GM21786 (cell line): ENCODE data around the gene HSPA6.
"Not testable (repeated sequence)": the region's sequence is repeated elsewhere in the genome, so short reads cannot be mapped to it uniquely, and the experiment has no call there.

Experiments
- ATAC-seq: cut with Tn5 transposase; IDR thresholded peaks from one replicate; pipeline ENCODE4 v1.9.1; 2021; ENCODE audit not compliant: unreplicated experiment

HSPA6 gene

DNA sequence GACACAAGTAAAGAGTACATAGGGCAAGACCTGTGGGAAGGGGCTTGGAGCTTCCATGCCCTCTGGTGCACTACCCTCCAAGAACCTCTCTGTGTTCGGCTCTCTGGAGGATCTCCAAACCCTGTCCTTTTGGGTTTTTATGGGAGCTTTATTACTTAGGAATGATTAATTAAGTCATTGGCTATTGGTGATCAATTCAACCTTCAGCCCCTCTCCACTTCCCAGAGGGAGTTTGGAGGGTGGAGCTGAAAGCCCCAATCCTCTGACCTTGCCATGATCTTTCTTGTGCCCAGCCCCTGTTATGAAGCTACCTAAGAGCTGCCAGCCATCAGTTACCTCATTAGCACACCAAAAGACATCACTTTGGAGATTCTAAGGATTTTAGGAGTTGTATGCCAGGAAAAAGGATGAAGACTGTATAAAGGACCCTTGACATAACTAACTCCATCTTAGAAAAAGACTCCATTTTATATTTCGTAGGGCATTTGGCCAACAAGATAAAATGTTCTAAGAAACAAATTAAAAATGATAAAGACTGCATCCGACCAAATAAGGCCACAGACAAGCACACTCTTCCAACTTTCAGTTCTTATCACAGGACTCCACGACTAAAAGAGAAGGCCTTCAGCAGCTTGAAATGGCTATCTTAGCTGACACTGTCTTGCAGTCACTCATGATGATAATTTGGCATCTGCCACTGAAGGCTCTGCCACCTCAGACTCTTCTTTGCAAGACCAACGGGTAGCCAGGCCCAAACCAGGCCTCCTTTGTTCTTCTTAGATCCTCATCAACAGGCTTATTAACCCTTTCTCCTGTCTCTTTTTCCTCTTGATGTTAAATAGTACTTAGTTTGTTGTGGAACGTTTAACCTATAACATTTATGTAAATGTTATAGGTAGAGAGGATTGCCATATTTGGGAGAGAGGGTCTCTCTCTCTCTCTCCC, 33.4 kb downstream of the HSPA6 start:
- ATAC-seq = not testable (repeated sequence)

- not testable (repeated sequence) for ATAC-seq
Measured at GRCh38 chr1:161560960-161561715, 36.8 kb downstream of the HSPA6 start.

DNA sequence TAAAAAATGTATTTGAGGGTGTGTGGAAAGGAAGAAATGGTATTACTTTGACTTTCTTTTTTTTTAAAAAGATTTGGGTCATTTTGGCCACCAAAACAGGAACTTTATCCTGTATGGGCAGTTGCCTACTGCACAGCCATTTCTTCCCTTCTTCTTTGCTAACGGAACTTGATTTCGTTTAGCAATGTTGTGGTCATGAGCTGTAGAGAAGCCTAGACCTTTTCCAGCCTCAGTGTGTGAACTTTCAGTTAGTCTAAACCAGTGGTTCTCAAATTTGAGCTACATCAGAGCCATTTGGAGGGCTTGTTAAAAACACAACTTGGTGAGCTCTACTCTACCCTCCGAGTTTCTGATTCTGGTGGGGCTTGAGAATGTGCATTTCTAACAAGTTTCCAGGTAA, 38.1 kb downstream of the HSPA6 start:
- not testable (repeated sequence) for ATAC-seq

DNA sequence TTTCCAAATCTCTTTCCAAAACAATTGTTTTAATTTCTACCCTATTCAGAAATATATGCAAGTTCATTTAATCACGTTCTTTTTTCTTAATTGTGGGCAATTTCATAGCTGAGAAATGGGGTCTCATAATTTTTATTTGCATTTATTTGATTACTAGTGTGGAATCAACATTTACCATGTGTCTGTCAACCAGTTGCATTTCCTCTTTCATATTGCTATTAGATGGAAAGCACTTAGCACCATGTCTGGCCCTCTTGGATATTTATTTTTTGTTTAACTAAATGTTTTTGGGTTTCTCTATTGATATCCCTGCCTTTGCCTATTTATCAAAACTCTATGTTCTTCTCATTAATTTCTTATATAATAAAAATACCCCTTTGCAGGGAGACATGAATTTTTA, 39.2 kb downstream of the HSPA6 start:
- not testable (repeated sequence) for ATAC-seq

DNA sequence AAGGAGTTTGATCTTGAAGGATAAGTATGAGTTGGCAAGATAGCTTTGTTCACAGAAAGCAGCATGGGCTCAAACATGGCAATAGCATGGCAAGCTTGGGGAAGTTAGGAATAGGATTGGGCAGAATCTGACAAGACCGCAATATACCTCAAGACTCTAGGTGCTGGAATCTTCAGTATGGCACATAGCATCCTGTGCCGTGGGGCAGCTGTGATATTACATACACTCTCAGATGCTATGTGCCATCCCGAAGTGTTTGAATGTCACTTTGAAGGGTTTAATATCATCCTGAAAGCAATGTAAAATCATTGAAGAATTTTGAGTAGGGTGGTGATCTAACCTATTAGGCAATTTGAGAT, 42.2 kb downstream of the HSPA6 start:
- not testable (repeated sequence) for ATAC-seq

GRCh38 chr1:161571703-161572102, 47.4 kb downstream of the HSPA6 start:
- not testable (repeated sequence) for ATAC-seq
